Rectal smooth muscle tissue (tissue), 1 donor: ENCODE measurements around the gene ADAM33.

Experiments
- H3K27ac ChIP-seq: one replicate; pipeline ENCODE4 v1.7.0; 2013; ENCODE audit warnings: low read depth, low read length, inconsistent platforms
- H3K27me3 ChIP-seq: one replicate; pipeline ENCODE4 v1.7.0; 2013; ENCODE audit warnings: low read length; ENCODE audit not compliant: control insufficient read depth, insufficient read depth
- H3K36me3 ChIP-seq: one replicate; pipeline ENCODE4 v1.7.0; 2013; ENCODE audit warnings: low read length; ENCODE audit not compliant: control insufficient read depth, insufficient read depth
- H3K4me1 ChIP-seq: one replicate; pipeline ENCODE4 v1.7.0; 2013; ENCODE audit warnings: low read length; ENCODE audit not compliant: control insufficient read depth, insufficient read depth
- H3K4me3 ChIP-seq: one replicate; pipeline ENCODE4 v1.7.0; 2013; ENCODE audit warnings: low read length
- H3K9ac ChIP-seq: one replicate; pipeline ENCODE4 v1.7.0; 2013; ENCODE audit warnings: low read length

ADAM33 gene

DNA sequence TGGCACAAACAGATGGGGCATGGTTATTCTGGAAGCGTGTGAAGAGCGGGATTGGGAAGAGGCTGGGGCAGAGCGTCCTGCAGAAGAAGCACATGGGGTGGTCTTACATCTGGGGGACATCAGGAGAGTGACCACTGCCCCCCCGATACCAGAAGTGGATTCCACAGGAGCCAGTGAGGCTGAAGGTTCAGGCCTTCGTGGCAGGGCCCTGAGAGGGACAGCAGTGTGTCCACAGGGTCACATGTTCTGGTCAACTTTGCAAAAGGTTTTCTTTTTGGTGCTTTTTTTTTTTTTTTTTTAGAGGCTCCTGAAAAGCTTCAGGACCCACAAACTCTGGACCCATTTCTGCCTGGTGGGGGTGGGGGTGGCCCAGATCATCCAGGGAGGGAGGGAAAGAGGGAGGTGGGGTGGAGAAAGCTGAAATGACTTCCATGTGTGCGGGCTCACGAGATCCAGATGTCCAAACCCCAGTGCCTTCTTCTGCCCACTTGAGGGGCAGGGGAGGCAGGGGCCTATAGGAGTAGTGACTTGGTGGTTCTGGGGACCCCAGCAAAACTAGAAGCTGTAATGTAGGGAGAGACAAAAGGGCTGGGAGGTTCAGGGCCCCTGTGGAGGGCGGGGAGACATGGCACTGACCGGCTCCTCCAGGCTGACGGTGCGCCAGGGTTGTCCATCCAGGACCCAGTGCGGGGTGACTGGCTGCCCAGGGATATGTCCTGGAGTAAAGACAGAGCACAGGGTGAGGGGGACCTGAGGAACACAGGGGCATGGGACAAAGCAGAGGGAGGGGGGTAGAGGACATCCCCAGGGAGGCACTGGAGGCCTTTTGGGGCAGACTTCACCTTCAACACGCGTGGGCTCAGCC is 2.7 kb downstream of the ADAM33 start:
- Histone ChIP-seq H3K36me3 (peaks cover 3% of the 10 kb centered on the region), H3K4me3 (no peak overlapping the region), H3K4me1 (peaks cover 36% of the 10 kb centered on the region), H3K9ac (no peak overlapping the region), H3K27ac (peak overlapping the region; percentile 96), H3K27me3 (peaks cover 8% of the 10 kb centered on the region)

DNA sequence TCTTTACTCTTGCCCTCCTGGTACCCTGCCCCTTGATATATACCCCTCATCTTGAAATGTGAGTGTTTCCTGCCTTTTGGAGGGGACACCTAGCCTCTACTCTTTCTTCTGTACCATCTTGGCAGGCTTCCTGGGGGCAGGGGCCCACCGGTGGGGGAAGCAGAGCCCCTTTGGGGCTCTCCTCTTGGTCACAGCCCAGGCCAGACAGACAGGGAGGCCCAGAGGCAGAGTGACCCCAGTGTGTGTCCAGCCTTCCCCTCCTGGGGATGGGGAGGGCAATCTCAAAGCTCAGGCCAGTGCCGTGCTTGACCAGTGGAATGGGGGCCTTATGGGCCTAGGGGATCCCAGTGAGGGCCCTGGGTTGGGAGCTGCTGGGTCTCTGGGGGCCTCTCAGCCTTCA is 3.6 kb downstream of the ADAM33 start:
- Histone ChIP-seq H3K27me3 (peaks cover 8% of the 10 kb centered on the region), H3K36me3 (peaks cover 3% of the 10 kb centered on the region), H3K9ac (no peak overlapping the region), H3K4me1 (peaks cover 36% of the 10 kb centered on the region), H3K27ac (peak overlapping the region; percentile 63), H3K4me3 (no peak overlapping the region)

DNA sequence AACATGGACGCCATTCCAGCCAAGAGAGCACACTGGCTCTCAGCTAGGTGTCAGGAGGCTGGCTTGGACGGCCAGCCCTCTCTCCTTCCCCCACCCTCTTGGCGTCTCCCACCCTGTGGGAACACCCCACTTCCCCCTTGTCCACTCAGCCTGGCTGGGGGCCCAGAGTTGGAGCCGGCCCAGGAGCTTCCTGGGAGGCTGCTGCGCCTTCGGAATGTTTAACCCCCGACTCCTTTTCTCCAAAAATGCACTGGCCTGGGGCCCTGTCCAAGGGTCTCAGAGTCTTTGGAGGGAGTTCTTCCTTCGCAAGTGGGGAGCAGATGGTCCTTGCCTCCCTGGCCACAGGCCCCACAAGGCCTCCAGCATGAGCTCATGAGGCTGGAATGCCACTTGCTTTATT is 4.1 kb downstream of the ADAM33 start:
- H3K4me3 ChIP-seq = no peak overlapping the region
- peaks cover 8% of the 10 kb centered on the region for H3K27me3 ChIP-seq
- no peak overlapping the region for H3K9ac ChIP-seq
- H3K36me3 ChIP-seq = peaks cover 3% of the 10 kb centered on the region
- peak overlapping the region; percentile 63 for H3K27ac ChIP-seq
- peaks cover 36% of the 10 kb centered on the region for H3K4me1 ChIP-seq

DNA sequence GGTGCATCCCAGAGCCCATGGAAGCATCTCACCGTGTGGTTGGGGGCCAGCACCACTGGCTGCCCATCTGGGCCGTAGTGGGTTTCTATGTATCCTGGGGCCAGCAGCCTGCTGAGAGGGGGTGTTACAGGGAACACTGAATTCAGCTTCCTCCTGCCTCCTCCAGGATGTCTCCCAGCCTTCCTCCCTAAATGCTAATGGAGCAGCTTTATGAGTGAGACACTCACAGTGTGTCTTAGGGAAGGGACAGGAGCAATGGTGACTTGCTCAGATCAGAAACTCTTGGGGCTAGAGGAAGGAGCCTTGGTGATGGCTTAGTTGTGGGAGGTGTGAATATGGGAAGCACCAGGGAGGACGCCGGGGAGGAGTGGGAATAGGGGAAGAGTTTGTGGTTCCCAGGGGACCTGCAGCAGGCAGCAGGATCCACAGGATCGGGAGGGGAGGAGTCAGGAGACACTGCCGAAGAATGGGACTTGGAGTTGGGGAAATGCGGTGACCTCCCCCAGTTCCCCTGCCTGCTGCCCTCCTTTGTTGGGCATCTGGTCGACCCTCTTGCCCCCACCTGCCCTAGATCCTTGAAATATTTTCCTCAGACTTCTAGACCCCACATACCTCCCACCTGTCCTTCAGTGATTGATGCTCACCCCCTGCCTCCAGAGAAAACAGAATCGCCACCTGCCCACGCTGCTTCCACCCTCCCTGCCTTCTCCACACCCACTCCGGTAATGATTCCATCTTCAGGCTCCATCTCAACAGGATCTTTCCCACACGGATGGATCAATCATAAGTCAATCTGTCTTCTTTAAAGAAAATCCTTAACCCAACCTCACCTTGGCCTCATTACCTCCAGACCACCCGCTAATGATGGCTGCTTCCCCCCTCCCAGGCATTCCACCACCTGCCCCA is 6.6 kb downstream of the ADAM33 start:
- Histone ChIP-seq H3K36me3 (peaks cover 7% of the 10 kb centered on the region), H3K27me3 (peaks cover 9% of the 10 kb centered on the region)

DNA sequence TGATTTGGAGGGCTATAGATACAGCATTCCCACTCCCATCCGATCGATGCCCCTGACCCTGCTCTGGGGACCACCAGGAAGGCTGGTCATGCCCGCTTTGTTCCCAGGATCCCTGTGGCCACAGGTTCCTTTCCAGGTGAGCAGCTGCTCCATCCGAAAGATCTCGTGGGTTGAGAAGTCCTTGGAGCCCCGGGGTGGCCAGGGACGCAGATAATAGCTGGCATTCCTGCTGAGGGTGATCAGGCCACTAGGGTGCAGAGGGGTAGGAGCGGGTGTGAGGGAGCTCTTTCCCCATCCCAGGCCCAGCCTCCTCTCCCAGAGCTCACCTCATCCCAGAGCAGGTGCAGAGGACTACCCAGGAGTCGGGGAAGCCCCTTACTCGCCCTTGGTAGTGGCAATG is 7.4 kb downstream of the ADAM33 start:
- Histone ChIP-seq H3K9ac (no peak overlapping the region), H3K4me1 (peaks cover 21% of the 10 kb centered on the region), H3K27me3 (peaks cover 9% of the 10 kb centered on the region), H3K36me3 (peaks cover 7% of the 10 kb centered on the region), H3K4me3 (no peak overlapping the region), H3K27ac (no peak overlapping the region)

More for the DNA sequence above, 6.6 kb downstream of the ADAM33 start:
- H3K9ac ChIP-seq = no peak overlapping the region
- H3K4me1 ChIP-seq = peaks cover 29% of the 10 kb centered on the region
- H3K27ac ChIP-seq = no peak overlapping the region
- H3K4me3 ChIP-seq = no peak overlapping the region

DNA sequence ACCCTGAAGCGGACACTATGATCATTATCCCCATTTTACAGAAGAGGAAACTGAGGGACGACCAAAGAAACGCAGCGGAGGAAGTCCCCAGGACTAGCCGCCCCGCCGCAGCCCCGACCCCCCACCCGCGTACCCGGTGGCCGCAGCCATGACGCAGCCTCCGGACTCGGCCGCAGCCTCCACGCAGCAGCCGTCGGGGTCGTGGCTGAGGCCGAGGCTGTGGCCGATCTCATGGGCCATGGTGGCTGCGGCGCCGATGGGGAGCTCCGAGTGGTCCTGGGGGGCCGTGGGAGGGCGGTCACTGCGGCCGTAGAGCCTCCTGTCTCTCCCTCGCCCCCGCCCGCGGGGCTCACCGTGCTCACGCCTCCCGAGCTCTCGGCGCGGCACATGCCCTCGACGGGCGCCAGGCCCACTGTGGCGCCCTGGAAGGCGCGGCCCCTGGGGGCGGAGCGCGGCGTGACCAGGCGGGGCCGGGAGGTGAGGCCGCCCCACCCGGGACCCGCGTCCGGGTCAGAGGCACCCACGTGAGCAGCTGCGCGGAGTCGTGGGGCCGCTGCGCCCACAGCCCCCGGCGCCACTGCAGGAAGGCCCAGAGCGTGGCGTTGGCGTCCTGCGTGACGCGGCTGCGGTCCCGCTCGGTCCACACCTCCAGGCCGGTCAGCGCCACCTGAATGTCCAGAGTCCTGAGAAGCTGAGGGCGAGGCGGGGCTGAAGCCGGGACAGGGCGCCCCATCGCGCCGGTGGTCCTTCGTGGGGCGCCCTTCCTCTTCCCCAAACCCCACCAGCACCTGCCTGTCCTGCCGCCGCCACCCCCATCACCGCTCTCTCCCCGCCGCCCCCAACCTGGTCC is 8.4 kb downstream of the ADAM33 start:
- Histone ChIP-seq H3K36me3 (peaks cover 7% of the 10 kb centered on the region), H3K27ac (no peak overlapping the region), H3K27me3 (peaks cover 9% of the 10 kb centered on the region), H3K9ac (no peak overlapping the region), H3K4me3 (no peak overlapping the region), H3K4me1 (peaks cover 15% of the 10 kb centered on the region)

DNA sequence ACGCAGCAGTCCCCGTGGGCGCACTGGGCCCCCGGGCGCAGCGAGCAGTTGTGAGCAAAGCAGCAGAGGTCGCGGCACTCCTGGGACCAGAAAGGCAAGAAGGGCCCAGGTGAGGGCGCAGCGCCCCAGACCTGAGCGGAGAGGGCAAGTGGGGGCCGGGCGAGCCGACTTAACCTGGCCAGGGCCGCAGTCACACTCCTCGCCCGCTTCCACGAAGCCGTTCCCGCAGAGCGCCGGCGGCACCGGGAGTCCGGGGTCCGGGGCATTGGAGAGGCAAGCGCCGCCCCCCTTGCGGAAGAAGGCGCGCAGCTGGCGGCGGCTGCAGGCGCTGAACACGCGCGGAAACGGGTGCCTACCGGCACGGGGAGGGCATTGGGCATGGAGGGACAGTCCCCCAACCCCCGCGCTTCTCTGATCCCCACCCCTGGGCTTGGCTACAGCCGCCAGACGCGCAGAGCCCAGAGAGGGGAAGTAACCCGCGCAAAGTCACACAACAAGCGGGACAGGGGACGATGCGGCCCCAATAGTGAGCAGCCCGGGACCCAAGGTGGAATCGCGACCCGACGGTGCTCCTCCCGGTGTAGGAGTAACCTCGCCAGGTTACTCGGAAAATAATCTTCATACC is 9.2 kb downstream of the ADAM33 start:
- Histone ChIP-seq H3K9ac (no peak overlapping the region), H3K27ac (no peak overlapping the region), H3K36me3 (peaks cover 7% of the 10 kb centered on the region), H3K4me1 (peaks cover 10% of the 10 kb centered on the region), H3K27me3 (peaks cover 9% of the 10 kb centered on the region), H3K4me3 (no peak overlapping the region)

DNA sequence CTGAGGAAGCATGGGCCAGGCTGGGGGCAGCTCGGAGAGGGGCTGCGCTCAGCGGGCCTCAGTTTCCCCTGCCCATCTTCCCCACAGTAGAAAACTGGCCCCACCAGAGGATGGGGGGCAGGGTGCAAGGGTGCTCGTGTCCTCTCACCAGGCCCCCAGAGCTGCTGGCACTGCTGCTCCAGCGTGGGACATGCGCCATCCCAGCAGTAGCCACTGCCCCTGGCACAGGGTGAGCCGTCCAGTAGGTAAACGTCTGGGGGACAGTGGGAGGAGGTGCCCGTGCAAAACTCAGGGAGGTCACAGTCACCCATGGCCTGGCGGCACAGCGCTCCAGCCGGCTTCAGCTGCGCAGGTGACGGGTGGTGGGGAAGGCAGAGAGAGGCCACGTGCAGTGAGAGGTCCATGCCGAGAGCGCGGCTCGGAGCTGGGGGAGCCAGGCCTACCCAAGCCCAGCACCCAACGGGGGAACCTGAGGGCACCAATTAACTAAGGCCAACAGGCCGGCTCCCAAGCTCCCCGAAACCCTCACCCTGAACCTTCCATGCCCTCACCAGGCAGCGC is 9.7 kb downstream of the ADAM33 start:
- no peak overlapping the region for H3K9ac ChIP-seq
- peaks cover 7% of the 10 kb centered on the region for H3K36me3 ChIP-seq
- peaks cover 5% of the 10 kb centered on the region for H3K4me1 ChIP-seq
- H3K27ac ChIP-seq = no peak overlapping the region
- peaks cover 9% of the 10 kb centered on the region for H3K27me3 ChIP-seq
- no peak overlapping the region for H3K4me3 ChIP-seq

DNA sequence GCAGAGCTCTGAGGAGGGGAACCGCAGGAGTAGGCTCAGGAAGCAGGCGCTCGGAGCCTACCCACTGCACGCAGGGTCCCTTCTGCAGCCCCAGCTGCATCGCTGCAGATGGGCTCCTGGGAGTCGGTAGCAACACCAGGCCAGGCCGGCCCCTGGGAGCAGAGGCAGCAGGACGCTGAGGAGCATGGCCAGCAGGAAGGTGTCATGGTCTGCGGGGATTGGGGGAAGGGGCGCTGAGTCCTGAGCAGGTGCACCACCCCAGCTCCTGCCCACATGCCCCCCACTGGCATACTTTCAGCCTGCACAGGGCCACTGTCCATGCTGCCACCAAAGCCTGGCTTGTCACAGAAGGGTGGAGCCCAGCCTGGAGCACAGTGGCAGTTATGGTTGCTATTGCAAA is 10.9 kb downstream of the ADAM33 start:
- H3K27ac ChIP-seq = no peak overlapping the region
- H3K36me3 ChIP-seq = peaks cover 7% of the 10 kb centered on the region
- no peak overlapping the region for H3K9ac ChIP-seq
- peaks cover 9% of the 10 kb centered on the region for H3K27me3 ChIP-seq
- no peak overlapping the region for H3K4me3 ChIP-seq
- no peaks in the 10 kb centered on the region for H3K4me1 ChIP-seq

DNA sequence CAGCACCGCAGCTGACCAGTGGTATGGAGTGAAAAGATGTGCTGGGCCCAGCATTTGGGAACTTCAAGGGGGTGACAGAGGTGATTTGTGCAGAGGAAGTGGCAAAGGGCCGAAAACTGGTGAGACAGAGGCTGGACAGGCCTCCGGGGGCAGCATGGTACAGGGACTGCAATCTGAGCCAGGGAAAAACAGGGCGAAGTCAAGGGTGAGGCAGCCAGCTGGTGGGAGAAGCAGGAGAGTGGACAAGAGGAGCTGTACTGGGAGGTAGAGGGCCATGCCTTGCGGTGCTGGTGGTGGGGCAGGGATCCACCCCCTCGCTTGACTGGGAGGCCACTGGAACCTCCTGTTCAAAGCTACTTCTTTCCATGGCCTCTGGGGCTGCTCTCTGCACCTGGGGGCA is 11.3 kb downstream of the ADAM33 start:
- Histone ChIP-seq H3K4me3 (no peak overlapping the region), H3K36me3 (peaks cover 6% of the 10 kb centered on the region), H3K27me3 (peaks cover 9% of the 10 kb centered on the region), H3K27ac (no peak overlapping the region), H3K9ac (no peak overlapping the region), H3K4me1 (no peaks in the 10 kb centered on the region)

DNA sequence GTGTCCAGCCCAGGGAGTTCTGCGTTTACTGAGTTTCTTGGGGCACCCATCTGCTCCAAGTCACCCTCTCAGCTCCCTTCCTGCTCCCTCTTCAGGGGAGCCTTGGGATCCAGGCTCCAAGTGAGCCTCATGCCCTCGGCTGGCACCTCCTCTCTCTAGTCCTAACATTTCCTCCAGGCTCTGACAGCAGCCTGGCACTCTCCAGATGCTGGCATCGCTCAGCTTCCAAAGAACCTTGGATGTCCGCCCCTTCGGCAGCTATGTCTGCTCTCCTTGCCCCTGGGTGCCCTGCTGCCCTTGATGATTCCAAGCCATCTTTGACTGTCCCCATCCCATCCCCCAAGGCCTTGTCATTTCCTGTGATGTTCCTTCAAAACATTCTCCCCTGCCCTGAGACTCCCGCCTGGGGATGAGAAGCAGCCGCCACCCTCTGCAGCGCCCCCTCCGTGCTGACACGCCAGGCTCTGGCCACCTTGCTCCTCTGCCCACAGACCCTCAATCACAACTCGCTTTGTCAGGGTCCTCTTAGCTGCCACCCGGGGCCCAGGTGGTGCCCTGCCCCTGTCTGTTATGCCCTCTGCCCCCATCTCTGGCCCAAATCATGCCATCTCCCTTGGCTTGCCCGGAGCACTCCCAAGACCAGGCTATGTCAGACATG is 12.0 kb downstream of the ADAM33 start:
- peaks cover 3% of the 10 kb centered on the region for H3K36me3 ChIP-seq
- peaks cover 9% of the 10 kb centered on the region for H3K27me3 ChIP-seq

More for the DNA sequence above, 12.0 kb downstream of the ADAM33 start:
- no peak overlapping the region for H3K4me3 ChIP-seq
- H3K4me1 ChIP-seq = no peaks in the 10 kb centered on the region
- H3K9ac ChIP-seq = no peak overlapping the region
- H3K27ac ChIP-seq = peak overlapping the region; percentile 45
